AG08395 (cell line): ENCODE results near the gene REG3A.

Experiments used
- DNase-seq: peaks from one replicate; pipeline ENCODE4 v3.0.0; 2012; ENCODE audit warnings: mixed read lengths, low spot score

REG3A gene

DNA sequence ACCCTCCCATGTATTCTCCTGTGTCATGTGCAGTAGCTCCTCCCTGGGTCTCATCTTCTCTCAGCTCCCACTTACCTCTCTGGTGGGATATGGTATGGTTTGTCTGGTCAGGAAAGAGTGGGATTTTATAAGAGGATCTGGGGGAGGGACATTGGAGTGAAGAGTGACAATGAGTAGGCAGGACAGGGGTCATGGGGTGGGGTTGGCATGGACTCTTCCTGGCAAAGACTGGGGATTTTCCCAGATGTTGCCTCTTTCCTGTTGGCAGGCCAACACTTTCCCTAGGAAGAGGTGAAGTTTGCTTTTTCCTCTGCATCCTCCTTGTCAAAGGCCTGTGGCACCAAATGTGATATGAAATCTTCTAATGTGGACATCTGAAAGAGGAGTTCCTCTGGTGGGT is at the start of gene REG3A:
TSS of gene REG3A (minus strand) at position 101 of the 400 bp plus-strand sequence. CDS start 348 bp downstream, outside the sequence.
- no peak for DNase-seq

DNA sequence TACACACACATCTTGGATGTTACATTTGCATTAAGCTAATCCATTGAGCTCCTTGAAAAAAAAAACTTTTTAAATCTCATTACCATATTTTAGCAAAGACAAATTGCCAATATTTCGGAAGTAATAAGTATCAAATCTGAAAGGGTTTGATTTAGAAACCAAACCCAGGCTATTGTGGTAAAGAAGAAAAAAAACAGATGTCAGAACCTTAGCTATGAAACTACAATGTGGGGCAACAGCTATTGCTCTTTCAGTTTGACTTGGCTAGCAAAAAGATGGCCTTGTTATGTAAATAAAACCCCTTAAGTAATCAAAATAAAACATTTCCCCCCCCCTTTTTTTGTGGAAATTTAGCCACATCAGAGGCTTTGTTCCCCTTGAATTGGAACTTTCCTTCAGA is 41.2 kb upstream of the REG3A start:
- DNase-seq: no peak

- DNase-seq: no peak
Measured at GRCh38 chr2:79191816-79192215, 32.3 kb upstream of the REG3A start.

DNA sequence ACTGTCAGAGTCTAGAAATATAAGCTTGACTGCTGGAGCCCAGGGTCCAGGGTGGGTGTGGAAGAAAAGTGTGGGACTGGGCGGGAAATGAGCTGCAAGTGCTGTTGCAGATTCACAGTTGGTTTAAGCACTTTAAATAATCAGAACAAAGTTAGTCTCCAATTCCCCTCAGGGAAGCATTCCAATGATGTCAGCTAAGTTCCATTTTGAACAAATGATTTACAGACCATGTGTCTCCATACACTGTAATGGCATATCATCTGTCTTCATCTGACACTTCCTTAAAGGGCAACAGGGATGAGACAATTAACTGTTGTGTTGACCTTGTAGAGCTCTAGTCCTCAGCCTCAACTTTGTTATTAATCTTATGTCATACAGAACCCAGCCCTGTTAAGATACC is 31.5 kb upstream of the REG3A start:
- no peak for DNase-seq

DNA sequence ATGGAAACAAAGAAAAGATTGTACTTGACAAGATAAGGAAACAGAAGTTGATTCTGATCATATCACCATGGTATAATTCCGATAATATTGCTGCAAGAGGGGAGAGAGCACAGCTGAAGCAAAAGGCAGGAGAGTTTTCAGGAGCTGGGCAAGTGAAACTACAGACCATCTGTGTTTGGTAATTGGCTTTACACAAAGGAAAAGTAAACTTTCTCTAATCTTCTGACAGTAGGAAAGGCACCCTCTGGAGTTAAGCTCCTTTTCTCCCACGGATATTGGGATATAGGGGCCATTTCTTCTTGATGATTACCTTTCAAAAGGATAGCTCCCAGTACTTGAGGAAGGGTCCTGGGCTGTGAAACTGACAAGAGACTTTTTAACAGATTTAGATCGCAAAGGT is 29.9 kb upstream of the REG3A start:
- no peak for DNase-seq

DNA sequence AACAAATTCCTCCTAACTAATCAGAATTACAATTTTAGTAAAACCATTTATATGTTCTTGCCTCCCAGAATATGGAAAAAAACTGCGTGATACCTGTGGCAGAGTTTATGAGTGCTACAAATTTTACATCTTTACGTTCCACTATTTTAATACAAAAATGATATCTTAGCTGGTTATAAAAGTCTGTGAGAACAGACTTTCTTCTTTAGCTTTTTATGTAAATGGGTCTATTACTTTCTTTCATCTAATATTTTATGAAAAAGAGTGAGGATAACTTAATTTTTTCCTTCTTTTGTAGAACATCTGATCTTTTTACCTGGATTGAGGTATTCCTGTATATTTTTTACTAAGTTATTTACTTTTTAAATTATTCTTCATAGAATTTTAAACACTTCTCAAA is 22.1 kb upstream of the REG3A start:
- no peak for DNase-seq

- DNase-seq: no peak
Measured at GRCh38 chr2:79180092-79180491, 20.5 kb upstream of the REG3A start.

DNA sequence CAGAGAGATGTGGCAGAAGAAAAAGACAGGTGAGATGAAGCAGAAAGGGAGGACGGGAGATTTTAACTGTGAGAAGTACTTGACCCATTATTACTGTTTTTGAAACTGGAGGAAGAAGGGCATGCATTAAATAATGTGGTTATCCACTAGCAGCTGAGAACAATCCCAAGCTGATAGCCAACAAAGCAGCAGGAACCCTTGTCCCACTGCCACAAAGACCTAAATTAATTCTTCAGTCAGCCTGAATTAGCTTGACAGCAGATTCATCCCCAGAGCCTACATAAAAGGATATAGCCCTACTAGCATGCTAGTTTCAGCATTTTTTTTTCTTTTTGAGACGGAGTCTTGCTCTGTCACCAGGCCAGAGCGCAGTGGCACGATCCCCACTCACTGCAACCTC is 19.5 kb upstream of the REG3A start:
- DNase-seq: no peak

GRCh38 chr2:79178076-79178674 is 18.6 kb upstream of the REG3A start:
- no peak for DNase-seq

GRCh38 chr2:79171348-79171958 is 11.9 kb upstream of the REG3A start:
- no peak for DNase-seq

DNA sequence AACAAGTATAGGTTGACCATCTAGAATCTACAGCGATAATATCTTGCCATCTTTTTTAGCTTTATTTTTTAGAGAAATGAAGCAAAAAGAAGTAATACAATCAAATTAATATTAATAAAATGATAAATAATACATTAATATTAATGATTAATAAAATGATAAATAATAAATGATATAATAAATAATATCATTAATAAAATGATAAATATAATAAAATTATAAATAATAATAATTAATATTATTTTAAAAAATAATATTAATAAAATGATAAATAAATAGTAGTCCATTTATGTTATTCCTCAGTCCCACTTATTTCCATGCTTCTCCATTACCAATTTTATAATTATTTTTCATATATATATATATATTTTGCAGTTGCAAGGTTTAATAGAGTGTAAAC is 3.2 kb upstream of the REG3A start:
- DNase-seq: no peak

DNA sequence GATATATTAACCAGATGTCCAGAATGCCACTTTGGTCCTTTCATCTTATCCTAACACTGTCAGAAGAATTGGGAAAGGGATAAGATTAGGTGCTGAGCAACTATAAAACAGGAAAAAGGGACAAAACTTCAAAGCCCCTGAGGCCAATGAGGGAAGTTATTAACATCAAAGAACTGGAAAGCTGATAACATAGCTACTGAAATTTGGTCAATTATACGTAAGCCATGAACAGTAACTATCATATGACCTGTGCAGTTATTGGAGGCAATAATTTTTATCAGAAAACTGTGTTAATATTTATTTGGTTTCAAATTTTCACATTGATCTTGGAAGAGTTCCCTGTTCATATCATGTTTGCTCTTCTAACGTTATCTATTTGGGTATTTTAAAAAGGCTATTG is 2.6 kb upstream of the REG3A start:
- DNase-seq: no peak

DNA sequence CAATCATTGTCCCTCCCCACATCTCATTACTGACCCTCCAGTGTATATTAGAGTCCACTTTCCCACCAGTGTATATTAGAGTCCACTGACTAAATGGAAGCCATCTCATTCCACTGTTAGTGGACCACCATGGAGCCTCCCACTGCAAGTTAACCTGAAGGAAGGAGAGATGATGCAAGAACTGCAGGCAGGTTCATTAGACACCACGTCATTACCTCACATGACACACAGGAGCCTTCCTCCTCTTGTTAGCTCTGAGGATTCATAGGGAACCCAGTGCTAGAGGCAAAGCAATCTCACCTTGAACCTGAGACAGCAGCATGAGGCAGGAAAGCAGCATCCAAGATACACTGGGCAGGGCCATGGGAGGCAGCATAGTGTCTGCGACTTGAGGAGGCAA is 523 bp downstream of the REG3A start:
- no peak for DNase-seq

DNA sequence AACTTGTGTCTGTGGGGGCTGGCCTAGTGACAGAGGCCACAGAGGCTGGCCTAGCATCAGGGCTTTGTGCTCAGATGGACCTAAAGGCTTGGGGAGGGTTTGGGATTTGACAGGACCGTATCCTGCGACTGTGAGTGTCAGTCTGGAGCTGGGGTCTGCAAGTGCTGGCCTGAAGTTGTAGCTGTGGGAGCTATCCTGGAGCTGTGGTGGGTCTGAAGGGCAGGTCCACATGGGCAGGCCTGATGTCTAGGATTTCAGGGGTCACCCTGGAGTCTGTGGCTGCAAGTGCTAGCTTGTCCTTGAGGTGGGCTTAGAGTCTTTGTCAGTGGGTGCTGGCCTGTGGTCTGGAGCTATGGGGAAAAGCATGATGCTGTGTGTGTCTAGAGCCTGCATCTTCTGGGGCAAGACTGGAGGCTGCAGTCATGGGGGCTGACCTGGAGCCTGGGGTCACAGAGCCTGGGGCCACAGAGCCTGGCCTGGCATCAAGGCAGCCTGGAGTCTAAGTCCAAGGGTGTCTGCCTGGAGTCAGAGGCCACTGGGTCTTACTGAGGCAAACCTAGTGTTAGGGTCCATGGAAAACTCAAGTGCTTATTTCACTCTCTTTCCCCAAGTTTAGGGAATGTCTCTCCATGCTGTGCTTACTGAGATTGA is 3.6 kb downstream of the REG3A start:
- no peak for DNase-seq

GRCh38 chr2:79139423-79139822 is 20.1 kb downstream of the REG3A start:
- DNase-seq: no peak

GRCh38 chr2:79138385-79138784 is 21.2 kb downstream of the REG3A start:
- no peak for DNase-seq

- no peak for DNase-seq
Measured at GRCh38 chr2:79131687-79132086, 27.9 kb downstream of the REG3A start.

DNA sequence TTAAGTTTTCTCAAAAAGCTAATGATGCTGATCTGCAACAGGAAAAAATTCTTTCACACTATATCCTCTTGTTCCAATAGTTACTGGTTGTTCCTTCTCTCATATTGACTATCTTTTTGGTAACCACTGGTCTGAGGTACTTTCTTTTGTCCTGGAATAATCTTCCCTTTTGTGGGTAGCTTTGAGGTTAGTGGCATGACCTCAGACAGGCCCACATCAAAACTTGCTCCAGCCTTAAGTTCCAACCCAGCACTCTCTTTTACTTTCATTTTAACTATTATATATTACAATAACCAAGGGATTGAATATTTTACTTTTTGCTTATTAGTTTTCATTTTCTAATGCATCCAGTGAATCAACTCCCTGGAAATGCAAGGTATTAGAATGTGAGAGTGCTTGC is 29.7 kb downstream of the REG3A start:
- DNase-seq: no peak

GRCh38 chr2:79129260-79129659 is 30.3 kb downstream of the REG3A start:
- no peak for DNase-seq

DNA sequence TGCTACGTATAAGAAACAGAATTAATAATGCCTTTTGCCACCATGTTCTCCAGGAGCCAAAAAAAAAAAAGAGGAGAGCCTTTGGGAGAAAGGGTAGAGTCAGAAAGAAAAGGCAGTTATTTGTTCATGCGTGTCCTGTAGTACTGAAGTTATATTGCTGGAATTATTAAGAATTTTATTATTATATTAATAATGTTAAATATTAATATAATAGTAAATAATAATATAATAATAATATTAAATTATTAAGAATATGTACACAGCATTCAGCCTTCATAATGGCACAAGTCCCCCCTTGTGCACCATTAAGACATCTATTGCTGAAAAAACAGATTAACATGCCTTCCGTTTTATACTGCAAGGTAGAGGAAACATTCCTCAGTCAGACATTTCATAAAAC is 31.1 kb downstream of the REG3A start:
- DNase-seq: no peak

DNA sequence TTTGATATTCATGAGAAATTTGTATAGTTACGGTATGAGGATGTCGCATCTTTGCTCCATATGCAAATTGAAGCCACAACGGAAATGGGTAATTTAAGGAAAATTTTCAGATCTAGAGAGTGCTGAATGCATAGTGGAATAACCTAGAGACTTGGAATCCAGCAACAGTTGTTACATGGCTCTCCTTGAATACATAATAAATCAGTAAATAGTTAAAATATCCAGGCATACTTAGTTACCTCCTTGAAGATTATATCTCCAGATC is 33.9 kb downstream of the REG3A start:
- DNase-seq: no peak

DNA sequence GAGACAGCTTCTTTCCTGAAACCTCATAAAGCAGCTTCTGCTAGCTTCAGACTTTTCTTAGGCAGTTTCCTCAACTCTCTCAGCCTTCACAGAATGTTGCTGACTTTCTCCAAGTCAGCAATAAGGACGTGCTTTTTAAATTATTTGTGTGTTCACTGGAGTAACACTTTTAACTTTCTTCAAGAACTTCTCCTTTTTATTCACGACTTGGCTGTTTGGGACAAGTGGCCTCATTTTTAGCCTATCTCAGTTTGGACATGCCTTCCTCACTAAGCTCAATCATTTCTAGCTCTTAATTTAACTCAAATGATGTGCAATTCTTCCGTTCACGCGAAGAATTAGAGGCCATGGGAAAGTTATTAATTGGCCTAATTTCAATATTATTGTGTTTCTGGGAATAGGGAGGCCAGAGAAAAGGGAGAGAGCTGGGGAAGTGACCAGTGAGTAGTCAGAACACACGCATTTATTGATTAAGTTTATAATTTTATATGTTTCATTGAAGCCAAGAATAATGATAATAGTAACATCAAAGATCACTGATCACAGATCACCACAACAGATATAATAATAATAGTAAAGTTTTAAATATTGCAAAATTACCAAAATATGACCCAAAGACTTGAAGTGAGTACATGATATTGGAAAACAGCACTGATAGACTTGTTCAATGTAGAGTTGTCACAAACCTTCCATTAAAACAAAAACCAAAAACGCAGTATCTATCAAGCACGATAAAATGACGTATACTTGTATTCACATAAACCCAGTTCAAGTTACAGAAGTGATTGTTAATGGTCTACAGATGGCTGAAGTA is 34.4 kb downstream of the REG3A start:
- no peak for DNase-seq

DNA sequence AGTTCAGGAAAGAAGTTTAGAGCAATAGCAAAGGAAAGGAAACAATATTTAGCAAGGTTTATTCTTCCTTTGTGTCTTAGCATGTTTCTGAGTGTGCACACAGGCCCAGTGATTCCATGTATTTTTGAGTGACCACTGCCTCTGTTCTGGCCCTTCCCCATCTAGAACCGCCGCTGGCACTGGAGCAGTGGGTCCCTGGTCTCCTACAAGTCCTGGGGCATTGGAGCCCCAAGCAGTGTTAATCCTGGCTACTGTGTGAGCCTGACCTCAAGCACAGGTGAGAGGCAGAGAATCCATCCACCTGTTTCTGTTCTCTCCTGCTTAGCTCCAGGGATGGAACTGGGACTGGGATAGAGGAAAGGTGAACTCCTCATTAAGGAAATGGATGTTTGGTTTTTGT is 36.9 kb downstream of the REG3A start:
- no peak for DNase-seq
